Measurements from ENCODE around the gene MBD4.

The MBD4 gene

GRCh38 chr3:129425213-129425612 is 14.5 kb downstream of the MBD4 start:
- ATAC-seq, result no peak
- TF ChIP-seq, protein P1, sequence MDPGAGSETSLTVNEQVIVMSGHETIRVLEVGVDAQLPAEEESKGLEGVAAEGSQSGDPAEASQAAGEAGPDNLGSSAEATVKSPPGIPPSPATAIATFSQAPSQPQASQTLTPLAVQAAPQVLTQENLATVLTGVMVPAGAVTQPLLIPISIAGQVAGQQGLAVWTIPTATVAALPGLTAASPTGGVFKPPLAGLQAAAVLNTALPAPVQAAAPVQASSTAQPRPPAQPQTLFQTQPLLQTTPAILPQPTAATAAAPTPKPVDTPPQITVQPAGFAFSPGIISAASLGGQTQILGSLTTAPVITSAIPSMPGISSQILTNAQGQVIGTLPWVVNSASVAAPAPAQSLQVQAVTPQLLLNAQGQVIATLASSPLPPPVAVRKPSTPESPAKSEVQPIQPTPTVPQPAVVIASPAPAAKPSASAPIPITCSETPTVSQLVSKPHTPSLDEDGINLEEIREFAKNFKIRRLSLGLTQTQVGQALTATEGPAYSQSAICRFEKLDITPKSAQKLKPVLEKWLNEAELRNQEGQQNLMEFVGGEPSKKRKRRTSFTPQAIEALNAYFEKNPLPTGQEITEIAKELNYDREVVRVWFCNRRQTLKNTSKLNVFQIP (CRISPR knock-in tag; IDR thresholded peaks at IDR 0.05; ENCODE audit: borderline replicate concordance, low read depth), result no peak
- TF ChIP-seq CREB5 (CRISPR knock-in tag; IDR thresholded peaks at IDR 0.05; ENCODE audit: low read depth) (no peak), RARB (CRISPR knock-in tag; IDR thresholded peaks at IDR 0.05) (no peak), ZNF565 (CRISPR knock-in tag; conservative IDR thresholded peaks at IDR 0.05; ENCODE audit: low read depth) (no peak), PPARA (CRISPR knock-in tag; IDR thresholded peaks at IDR 0.05; ENCODE audit: borderline replicate concordance) (no peak), GLIS3 (CRISPR knock-in tag; IDR thresholded peaks at IDR 0.05) (no peak), TCF4 (CRISPR knock-in tag; IDR thresholded peaks at IDR 0.05; ENCODE audit: borderline replicate concordance) (no peak), ZFP3 (CRISPR knock-in tag; IDR thresholded peaks at IDR 0.05) (no peak), SNAI2 (CRISPR knock-in tag; IDR thresholded peaks at IDR 0.05) (no peak), ZNF70 (CRISPR knock-in tag; IDR thresholded peaks at IDR 0.05) (no peak), ZC3H10 (CRISPR knock-in tag; IDR thresholded peaks at IDR 0.05) (no peak)
- TF ChIP-seq, protein P2, sequence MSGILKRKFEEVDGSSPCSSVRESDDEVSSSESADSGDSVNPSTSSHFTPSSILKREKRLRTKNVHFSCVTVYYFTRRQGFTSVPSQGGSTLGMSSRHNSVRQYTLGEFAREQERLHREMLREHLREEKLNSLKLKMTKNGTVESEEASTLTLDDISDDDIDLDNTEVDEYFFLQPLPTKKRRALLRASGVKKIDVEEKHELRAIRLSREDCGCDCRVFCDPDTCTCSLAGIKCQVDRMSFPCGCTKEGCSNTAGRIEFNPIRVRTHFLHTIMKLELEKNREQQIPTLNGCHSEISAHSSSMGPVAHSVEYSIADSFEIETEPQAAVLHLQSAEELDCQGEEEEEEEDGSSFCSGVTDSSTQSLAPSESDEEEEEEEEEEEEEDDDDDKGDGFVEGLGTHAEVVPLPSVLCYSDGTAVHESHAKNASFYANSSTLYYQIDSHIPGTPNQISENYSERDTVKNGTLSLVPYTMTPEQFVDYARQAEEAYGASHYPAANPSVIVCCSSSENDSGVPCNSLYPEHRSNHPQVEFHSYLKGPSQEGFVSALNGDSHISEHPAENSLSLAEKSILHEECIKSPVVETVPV (CRISPR knock-in tag; IDR thresholded peaks at IDR 0.05), result no peak
- TF ChIP-seq, protein P3, sequence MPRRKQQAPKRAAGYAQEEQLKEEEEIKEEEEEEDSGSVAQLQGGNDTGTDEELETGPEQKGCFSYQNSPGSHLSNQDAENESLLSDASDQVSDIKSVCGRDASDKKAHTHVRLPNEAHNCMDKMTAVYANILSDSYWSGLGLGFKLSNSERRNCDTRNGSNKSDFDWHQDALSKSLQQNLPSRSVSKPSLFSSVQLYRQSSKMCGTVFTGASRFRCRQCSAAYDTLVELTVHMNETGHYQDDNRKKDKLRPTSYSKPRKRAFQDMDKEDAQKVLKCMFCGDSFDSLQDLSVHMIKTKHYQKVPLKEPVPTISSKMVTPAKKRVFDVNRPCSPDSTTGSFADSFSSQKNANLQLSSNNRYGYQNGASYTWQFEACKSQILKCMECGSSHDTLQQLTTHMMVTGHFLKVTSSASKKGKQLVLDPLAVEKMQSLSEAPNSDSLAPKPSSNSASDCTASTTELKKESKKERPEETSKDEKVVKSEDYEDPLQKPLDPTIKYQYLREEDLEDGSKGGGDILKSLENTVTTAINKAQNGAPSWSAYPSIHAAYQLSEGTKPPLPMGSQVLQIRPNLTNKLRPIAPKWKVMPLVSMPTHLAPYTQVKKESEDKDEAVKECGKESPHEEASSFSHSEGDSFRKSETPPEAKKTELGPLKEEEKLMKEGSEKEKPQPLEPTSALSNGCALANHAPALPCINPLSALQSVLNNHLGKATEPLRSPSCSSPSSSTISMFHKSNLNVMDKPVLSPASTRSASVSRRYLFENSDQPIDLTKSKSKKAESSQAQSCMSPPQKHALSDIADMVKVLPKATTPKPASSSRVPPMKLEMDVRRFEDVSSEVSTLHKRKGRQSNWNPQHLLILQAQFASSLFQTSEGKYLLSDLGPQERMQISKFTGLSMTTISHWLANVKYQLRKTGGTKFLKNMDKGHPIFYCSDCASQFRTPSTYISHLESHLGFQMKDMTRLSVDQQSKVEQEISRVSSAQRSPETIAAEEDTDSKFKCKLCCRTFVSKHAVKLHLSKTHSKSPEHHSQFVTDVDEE (CRISPR knock-in tag; IDR thresholded peaks at IDR 0.05), result no peak

- TF ChIP-seq GLIS3 (CRISPR knock-in tag; IDR thresholded peaks at IDR 0.05), result no peak
- no peak for TF ChIP-seq PPARA (CRISPR knock-in tag; IDR thresholded peaks at IDR 0.05; ENCODE audit: borderline replicate concordance)
- no peak for TF ChIP-seq OSR1 (CRISPR knock-in tag; IDR thresholded peaks at IDR 0.05)
- TF ChIP-seq RARB (CRISPR knock-in tag; IDR thresholded peaks at IDR 0.05), result no peak
- TF ChIP-seq CSDC2 (CRISPR knock-in tag; IDR thresholded peaks at IDR 0.05), result no peak
- TF ChIP-seq SNAI2 (CRISPR knock-in tag; IDR thresholded peaks at IDR 0.05), result no peak
- TF ChIP-seq ZNF70 (CRISPR knock-in tag; IDR thresholded peaks at IDR 0.05), result no peak
- no peak for TF ChIP-seq ARNTL (CRISPR knock-in tag; IDR thresholded peaks at IDR 0.05; ENCODE audit: borderline replicate concordance, low read depth)
- no peak for TF ChIP-seq ISL1 (CRISPR knock-in tag; IDR thresholded peaks at IDR 0.05)
- TF ChIP-seq, protein P2 (CRISPR knock-in tag; IDR thresholded peaks at IDR 0.05), result no peak
- no peak for TF ChIP-seq BACH2 (CRISPR knock-in tag; IDR thresholded peaks at IDR 0.05; ENCODE audit: borderline replicate concordance)
- no peak for TF ChIP-seq ZNF565 (CRISPR knock-in tag; conservative IDR thresholded peaks at IDR 0.05; ENCODE audit: low read depth)
- TF ChIP-seq TOX (CRISPR knock-in tag; IDR thresholded peaks at IDR 0.05; ENCODE audit: borderline replicate concordance), result no peak
- TF ChIP-seq ZFP3 (CRISPR knock-in tag; IDR thresholded peaks at IDR 0.05), result no peak
- TF ChIP-seq, protein P3 (CRISPR knock-in tag; IDR thresholded peaks at IDR 0.05), result no peak
- no peak for TF ChIP-seq TCF4 (CRISPR knock-in tag; IDR thresholded peaks at IDR 0.05; ENCODE audit: borderline replicate concordance)
- TF ChIP-seq ESRRG (CRISPR knock-in tag; IDR thresholded peaks at IDR 0.05), result no peak
- no peak for TF ChIP-seq PATZ1 (CRISPR knock-in tag; IDR thresholded peaks at IDR 0.05; ENCODE audit: borderline replicate concordance)
- TF ChIP-seq, protein P1 (CRISPR knock-in tag; IDR thresholded peaks at IDR 0.05; ENCODE audit: borderline replicate concordance, low read depth), result no peak
- ATAC-seq, result no peak
These were observed 15.4 kb downstream of the MBD4 start for GRCh38 chr3:129424185-129424841.
